Osteoblast (primary cell): ENCODE results near the gene B9D2. TPM values are rescaled to one million over a fixed set of nuclear protein-coding genes. Genes with fewer than 3 reads are reported as not detected.

Experiments
- DNase-seq: peaks from one replicate; pipeline ENCODE4 v3.0.0; 2011; ENCODE audit warnings: low spot score, mixed read lengths; ENCODE audit not compliant: insufficient read length; ENCODE audit errors: missing footprints
- H2AFZ ChIP-seq: 2 replicates; pipeline ENCODE4 v1.6.0; 2011; ENCODE audit warnings: mild to moderate bottlenecking, low read length
- H3K27ac ChIP-seq: 2 replicates; pipeline ENCODE4 v1.5.1; 2011; ENCODE audit warnings: mild to moderate bottlenecking, low read depth, low read length, moderate library complexity
- H3K27me3 ChIP-seq: 2 replicates; pipeline ENCODE4 v1.6.0; 2012; ENCODE audit warnings: mild to moderate bottlenecking, control low read depth, inconsistent platforms, low read length, moderate library complexity; ENCODE audit not compliant: insufficient read depth
- H3K36me3 ChIP-seq: 2 replicates; pipeline ENCODE4 v1.5.1; 2011; ENCODE audit warnings: mild to moderate bottlenecking, low read length, control low read depth, moderate library complexity; ENCODE audit not compliant: insufficient read depth
- H3K4me1 ChIP-seq: 2 replicates; pipeline ENCODE4 v1.5.1; 2011; ENCODE audit warnings: mild to moderate bottlenecking, low read length, control low read depth, moderate library complexity; ENCODE audit not compliant: insufficient read depth
- H3K4me2 ChIP-seq: 2 replicates; pipeline ENCODE4 v1.6.0; 2011; ENCODE audit warnings: mild to moderate bottlenecking, low read length; ENCODE audit not compliant: insufficient read depth
- H3K4me3 ChIP-seq: fragments of 200-600 bp; sonication (generic); 3 replicates; pipeline ENCODE4 v1.5.1; 2012; ENCODE audit warnings: mild to moderate bottlenecking, low read length, inconsistent platforms; ENCODE audit not compliant: insufficient read depth
- H3K79me2 ChIP-seq: 2 replicates; pipeline ENCODE4 v1.6.0; 2012; ENCODE audit warnings: mild to moderate bottlenecking, low read length, control low read depth, inconsistent platforms; ENCODE audit not compliant: insufficient read depth
- H3K9me3 ChIP-seq: 2 replicates; pipeline ENCODE4 v1.5.1; 2011; ENCODE audit warnings: low read depth, low read length, control low read depth
- H4K20me1 ChIP-seq: 2 replicates; pipeline ENCODE4 v1.6.0; 2012; ENCODE audit warnings: mild to moderate bottlenecking, low read length, control low read depth; ENCODE audit not compliant: insufficient read depth
- CTCF ChIP-seq: IDR thresholded peaks from 2 replicates; pipeline ENCODE4 v1.5.1; 2011; ENCODE audit warnings: mild to moderate bottlenecking, low read depth, low read length, moderate library complexity; ENCODE audit errors: extremely low read depth
- total RNA-seq: library from RNA; depleted of rRNA; stranded (reverse); fragments of >200 nt; gene quantifications from 2 replicates; pipeline ENCODE4 v1.2.3, GENCODE V29; 2012

B9D2 gene
- total RNA-seq, 1 donor, result 6.5 TPM

- peak overlapping the region; percentile 99 for H3K4me2 ChIP-seq
- no peak overlapping the region for H2AFZ ChIP-seq
- H3K79me2 ChIP-seq, result peaks cover 42% of the 10 kb centered on the region
- peak overlapping the region; percentile 96 for H3K27ac ChIP-seq
- peaks cover 53% of the 10 kb centered on the region for H3K36me3 ChIP-seq
- peaks cover 11% of the 10 kb centered on the region for H4K20me1 ChIP-seq
- no peaks in the 10 kb centered on the region for H3K9me3 ChIP-seq
- TF ChIP-seq CTCF, result no peak
- H3K4me1 ChIP-seq, result peaks cover 26% of the 10 kb centered on the region
- no peak for DNase-seq
- H3K27me3 ChIP-seq, result no peaks in the 10 kb centered on the region
- peak overlapping the region; percentile 81 for H3K4me3 ChIP-seq
Measured at GRCh38 chr19:41311072-41311471, 52.9 kb downstream of the B9D2 start.

DNA sequence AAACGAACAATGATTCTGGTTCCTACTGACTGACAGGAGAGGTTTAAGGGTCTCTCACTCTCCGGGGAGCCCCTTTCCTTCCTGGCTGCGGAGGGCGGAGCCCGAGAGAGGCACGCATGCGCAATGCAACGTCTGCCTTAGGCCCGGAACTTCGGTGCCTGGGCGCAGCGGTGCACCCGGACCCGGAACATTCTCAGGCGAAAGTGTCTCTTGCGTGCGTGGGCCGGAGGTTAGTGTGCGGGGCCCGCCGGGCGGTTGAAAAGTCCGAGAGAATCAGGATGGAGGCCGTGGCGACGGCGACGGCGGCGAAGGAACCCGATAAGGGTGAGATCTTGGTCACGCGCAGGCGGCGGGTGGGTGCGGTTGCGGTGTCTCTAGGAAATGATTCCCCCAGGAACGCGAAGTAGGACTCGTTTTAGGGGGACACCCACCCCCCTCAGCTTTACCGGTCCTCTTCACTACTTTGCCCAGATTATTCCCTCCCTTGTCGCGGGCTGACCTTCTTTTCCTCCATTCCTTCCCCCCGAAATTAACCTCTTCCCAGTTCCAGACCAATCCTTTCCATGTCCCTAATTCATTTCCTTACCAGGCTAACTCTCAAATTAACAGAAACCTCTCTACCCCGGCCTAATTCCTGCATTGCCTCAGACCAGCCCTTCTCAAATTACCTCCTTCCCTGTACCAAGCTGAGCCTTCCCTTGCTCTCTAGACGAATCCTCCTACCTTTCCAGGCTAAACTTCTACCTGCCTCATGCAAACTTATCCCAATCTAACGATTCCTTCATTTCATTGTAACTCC lies 53.7 kb downstream of the B9D2 start, which contains the start of gene CCDC97:
TSS of gene CCDC97 (plus strand) at position 140 of the 799 bp plus-strand sequence. CDS start at position 279, 139 bp downstream.
- DNase-seq, result peak; percentile 97
- peaks cover 7% of the 10 kb centered on the region for H4K20me1 ChIP-seq

GRCh38 chr19:41309180-41310032 lies 54.5 kb downstream of the B9D2 start:
- Histone ChIP-seq H3K79me2 (peaks cover 35% of the 10 kb centered on the region), H3K27ac (peak overlapping the region; percentile 96), H2AFZ (peak overlapping the region; percentile 84), H4K20me1 (peaks cover 13% of the 10 kb centered on the region), H3K4me3 (peak overlapping the region; percentile 81), H3K4me1 (peaks cover 26% of the 10 kb centered on the region), H3K9me3 (no peaks in the 10 kb centered on the region), H3K36me3 (peaks cover 59% of the 10 kb centered on the region), H3K4me2 (peak overlapping the region; percentile 99), H3K27me3 (no peaks in the 10 kb centered on the region)
- no peak for DNase-seq
- no peak for TF ChIP-seq CTCF

More for the DNA sequence above, 53.7 kb downstream of the B9D2 start, which contains the start of gene CCDC97:
- Histone ChIP-seq H3K4me2 (peak within 1 kb of the TSS; percentile 99), H3K4me3 (peak within 1 kb of the TSS; percentile 81), H2AFZ (peak within 1 kb of the TSS; percentile 84), H3K9me3 (no peaks in the 10 kb centered on the region), H3K27ac (peak within 1 kb of the TSS; percentile 96), H3K36me3 (peaks cover 54% of the 10 kb centered on the region), H3K27me3 (no peaks in the 10 kb centered on the region), H3K4me1 (peaks cover 26% of the 10 kb centered on the region), H3K79me2 (peaks cover 38% of the 10 kb centered on the region)
- TF ChIP-seq CTCF, result no peak
